T follicular helper cell (primary cell): ENCODE results near the gene HLX.

Source experiments
- DNase-seq: peaks from one replicate; pipeline ENCODE4 v3.0.0-alpha.2; 2020; ENCODE audit warnings: low read depth
- total RNA-seq, 2 experiments: gene quantifications; one replicate each; lab custom pipeline; 2026; lab: John Stamatoyannopoulos, UW

Gene HLX, protein sequence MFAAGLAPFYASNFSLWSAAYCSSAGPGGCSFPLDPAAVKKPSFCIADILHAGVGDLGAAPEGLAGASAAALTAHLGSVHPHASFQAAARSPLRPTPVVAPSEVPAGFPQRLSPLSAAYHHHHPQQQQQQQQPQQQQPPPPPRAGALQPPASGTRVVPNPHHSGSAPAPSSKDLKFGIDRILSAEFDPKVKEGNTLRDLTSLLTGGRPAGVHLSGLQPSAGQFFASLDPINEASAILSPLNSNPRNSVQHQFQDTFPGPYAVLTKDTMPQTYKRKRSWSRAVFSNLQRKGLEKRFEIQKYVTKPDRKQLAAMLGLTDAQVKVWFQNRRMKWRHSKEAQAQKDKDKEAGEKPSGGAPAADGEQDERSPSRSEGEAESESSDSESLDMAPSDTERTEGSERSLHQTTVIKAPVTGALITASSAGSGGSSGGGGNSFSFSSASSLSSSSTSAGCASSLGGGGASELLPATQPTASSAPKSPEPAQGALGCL
- total RNA-seq: 0 to 0.12 reads per million in 2 experiments

GRCh38 chr1:220879076-220879508 is at the start of gene HLX:
Gene HLX (plus strand): TSS chr1:220879443. CDS start chr1:220879858, 415 bp downstream.
- DNase-seq: no peak

GRCh38 chr1:220833436-220833835 is 45.8 kb upstream of the HLX start:
- no peak for DNase-seq

DNA sequence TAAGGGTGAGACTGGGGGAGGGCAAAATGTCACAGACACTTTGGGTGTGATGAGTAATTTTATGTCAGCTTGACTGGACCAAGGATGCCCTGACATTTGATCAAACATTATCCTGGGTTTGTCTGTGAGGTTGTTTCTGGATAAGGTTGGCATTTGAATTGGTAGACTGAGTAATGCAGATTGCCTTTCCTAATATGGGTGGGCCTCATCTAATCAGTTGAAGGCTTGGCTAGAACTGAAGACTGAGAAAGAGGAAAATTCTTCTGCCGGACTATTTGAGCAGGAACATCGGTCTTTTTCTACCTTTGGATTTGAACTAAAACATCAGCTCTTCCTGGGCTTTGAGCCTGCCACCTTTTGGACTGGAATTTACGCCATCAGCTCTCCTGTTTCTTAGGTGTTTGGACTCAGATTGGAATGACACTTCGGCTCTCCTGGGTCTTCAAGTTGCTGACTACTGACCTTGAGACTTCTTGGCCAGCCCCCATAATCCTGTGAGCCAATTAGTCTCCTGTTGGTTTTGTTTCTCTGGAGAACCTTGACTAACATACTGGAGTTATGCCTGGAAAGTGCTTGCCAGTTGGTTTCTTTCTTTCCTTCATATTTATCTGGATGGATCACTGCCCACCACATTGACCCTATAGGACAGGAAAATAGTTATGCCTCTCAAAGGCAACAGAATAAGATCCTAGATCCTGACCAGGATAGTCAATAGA is 44.9 kb upstream of the HLX start:
- no peak for DNase-seq

DNA sequence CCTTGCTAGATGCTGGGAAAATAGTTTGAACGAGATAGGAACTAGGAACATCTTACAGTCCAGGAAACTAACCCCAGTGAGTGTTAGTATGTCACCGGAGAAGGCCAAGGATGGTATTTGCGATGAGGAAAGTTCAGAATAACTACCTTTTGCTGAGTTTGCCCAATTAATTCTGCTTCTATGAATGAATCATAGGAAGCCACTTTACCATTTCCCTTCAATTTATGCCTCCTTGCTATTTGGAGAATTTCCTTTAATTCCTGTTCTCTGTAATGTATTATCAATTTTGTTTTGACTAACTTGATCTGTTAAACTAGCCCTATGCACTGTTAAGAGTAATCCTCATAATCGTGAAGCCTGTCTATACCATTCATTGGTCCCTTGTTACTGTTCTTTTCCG is 40.7 kb upstream of the HLX start:
- DNase-seq: no peak

DNA sequence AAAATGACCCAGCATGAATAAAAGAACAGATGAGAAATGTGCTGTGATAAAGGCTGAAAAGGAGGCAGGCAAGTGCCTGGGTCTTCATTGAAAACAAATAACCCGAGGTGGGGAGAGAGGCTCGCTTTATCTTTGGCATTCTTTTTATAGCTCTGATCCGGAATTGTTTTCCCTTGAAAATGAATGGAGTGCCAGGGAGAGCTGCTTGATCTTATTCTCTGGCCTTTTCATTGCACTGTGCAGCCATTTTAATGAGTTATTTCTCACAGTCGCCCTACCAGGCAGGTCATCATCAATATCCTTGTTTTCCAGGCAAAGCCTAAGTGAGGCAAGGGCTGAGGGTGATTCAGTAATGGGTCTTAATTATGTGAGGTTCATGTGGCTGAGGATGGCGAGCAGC is 39.8 kb upstream of the HLX start:
- DNase-seq: no peak

- no peak for DNase-seq
These were observed 38.0 kb upstream of the HLX start for GRCh38 chr1:220841293-220841692.

DNA sequence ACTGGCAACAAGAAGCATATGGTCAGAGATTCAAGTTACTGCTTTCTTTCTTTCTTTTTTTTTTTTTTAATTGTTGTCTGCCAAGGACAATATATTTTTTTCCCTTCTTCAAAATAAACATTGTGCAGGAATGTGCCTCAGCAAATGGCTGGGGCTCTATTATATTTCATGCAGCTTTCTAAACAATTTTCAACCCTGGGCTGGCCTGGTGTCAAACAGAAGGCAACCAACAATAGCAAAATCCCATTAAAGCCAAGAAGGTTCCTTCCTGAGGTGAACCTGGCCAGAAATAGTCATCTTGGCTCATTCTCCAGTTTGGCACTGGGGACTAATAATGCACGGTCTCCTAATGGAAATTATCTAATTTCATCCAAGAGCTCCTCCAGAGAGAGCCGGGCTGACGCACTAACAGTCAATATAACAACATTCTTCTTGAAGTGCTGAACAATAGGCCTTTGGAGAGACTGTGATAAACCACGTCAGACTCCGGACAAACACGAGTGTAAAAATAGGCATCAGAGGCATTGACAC is 35.7 kb upstream of the HLX start:
- no peak for DNase-seq

DNA sequence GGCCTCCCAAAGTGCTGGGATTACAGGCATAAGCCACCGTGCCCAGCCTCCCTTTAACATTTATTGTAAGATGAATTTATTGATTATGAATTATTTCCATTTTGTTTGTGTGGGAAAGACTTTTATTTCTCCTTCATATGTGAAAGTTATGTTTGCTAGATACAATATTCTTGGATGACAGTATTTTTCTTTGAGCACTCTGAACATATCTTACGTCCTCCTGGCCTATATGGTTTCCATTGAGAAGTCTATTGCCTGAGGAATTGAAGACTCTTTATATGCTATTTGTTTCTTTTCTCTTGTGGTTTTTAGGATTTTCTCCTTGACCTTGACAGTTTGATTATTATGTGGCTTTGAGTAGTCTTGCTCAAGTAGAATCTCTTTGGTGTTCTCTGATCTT is 26.8 kb upstream of the HLX start:
- no peak for DNase-seq

DNA sequence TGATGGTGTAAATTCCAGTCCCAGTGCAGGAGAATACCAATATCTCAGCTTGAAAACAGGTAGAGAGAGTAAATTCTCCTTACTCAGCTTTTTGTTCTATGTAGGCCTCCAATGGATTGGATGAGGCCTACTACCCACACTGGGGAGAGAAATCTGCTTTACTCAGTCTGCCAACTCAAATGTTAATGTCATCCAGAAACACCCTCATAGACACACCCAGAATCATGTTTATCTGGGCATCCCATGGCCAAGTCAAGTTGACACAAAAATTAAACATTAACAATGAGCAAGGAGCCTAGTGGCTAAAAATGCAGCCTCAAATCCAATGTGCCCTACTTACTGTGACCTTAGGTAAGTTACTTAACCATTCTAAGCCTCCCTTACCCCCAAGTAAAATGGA is 6.9 kb upstream of the HLX start:
- DNase-seq: no peak

DNA sequence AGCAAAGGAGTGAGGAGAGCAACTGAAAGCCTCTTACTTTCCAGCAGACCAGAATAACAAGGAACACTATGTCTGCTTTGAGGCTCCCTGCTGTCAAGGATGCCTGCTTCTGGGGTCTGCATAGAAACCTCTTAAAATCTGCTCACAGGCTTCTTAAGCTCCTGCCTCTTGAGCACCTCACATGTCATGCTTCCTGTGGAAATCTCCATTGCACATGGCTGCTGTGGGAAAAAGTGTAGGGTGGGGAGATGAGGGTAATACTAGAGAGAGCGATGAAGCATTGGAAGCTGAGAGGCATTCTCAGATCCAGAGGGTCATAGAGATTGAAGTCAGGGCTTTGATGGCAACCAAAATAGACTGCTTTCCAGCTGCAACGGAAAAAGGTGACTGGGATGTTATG is 6.2 kb upstream of the HLX start:
- DNase-seq: no peak

- DNase-seq: no peak
These were observed 5.2 kb upstream of the HLX start for GRCh38 chr1:220873868-220874655.

DNA sequence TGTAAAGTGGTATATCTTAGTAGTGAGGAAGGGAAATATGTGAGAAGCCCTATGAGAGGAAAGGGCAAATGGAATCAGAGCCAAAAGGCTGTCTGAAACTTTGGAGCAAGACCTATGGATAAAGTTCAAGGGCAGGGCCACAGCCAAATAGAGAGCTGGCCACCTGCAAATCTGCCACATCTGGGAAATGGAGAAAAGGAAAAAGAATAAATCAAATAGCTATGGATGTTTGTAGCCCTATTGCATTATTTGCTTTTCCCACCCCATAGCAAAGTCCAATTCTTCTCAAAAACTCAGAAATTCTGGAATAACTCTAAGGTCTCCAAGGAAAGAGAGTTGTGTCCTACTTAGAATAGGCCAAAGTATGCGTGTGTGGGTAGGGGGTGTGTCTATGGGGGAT is 4.0 kb upstream of the HLX start:
- no peak for DNase-seq

- DNase-seq: no peak
These were observed 2.5 kb upstream of the HLX start for GRCh38 chr1:220876511-220877376.

GRCh38 chr1:220877377-220878095 is 1.7 kb upstream of the HLX start:
- DNase-seq: no peak

- no peak for DNase-seq
These were observed 810 bp upstream of the HLX start for GRCh38 chr1:220878191-220879075.

DNA sequence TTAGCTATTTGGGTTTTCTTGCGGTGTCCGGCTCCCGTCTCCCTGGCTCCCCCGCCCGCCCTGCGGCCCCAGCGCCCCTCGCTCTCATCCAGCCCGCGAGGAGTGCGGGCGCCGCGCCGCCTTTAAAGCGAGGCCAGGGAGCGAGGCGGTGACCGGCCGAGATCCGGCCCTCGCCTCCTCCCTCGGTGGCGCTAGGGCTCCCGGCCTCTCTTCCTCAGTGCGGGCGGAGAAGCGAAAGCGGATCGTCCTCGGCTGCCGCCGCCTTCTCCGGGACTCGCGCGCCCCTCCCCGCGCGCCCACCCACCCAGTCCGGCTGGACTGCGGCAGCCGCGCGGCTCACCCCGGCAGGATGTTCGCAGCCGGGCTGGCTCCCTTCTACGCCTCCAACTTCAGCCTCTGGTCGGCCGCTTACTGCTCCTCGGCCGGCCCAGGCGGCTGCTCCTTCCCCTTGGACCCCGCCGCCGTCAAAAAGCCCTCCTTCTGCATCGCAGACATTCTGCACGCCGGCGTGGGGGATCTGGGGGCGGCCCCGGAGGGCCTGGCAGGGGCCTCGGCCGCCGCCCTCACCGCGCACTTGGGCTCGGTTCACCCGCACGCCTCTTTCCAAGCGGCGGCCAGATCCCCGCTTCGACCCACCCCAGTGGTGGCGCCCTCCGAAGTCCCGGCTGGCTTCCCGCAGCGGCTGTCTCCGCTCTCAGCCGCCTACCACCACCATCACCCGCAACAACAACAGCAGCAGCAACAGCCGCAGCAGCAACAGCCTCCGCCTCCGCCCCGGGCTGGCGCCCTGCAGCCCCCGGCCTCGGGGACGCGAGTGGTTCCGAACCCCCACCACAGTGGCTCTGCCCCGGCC is 492 bp downstream of the HLX start:
- no peak for DNase-seq

DNA sequence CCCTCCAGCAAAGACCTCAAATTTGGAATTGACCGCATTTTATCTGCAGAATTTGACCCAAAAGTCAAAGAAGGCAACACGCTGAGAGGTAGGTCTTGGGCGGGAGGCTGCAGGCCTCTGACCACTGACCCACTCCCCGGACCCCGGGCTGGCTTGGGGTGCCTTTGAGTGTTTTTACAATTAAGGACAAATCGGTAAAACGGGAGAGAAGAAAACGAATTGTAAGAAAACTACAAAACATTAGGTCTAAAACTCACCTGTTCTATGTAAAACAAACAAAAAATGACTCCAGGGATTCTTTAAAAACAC is 1.1 kb downstream of the HLX start:
- no peak for DNase-seq

DNA sequence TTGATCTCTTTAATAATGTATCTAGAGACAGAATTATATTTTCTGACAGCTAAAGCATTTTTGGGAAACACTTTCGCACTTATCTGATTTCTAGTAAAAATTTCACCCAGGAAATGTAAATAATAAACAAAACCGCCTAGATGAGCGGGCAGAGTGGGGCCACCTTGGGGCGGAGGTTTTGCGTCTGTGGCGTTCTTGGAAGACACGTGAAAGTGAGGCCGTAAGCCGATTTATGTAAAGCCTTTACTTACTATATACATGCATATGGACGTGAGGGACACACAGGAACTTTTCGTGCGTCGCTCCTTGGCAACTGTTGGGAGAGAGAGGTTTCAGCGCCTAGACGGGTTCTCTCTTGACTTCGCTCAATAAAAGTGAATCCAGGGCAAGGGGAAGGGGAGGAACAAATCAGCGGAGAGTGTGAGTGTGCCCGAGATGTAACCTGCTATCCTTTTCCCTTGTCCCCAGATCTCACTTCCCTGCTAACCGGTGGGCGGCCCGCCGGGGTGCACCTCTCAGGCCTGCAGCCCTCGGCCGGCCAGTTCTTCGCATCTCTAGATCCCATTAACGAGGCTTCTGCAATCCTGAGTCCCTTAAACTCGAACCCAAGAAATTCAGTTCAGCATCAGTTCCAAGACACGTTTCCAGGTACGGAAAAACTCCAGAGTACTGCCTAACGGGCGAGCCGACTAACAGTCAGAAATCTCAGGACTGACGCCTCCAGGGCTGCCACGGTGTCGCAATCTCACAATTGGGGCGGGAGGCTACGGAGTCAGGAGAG is 1.7 kb downstream of the HLX start:
- DNase-seq: no peak
